Sigmoid colon (tissue), 7 donors: Measurements from ENCODE around the gene SRSF9. TPM values are rescaled to one million over a fixed set of nuclear protein-coding genes. Genes with fewer than 3 reads are reported as not detected.

Experiments used
- DNase-seq: peaks from one replicate; pipeline ENCODE4 v3.0.0-alpha.2; 2019
- H3K27ac ChIP-seq, 4 donors: fragments of 200-600 bp; sonication (generic); one replicate each; pipeline ENCODE4 v1.5.1; 2016 to 2019; ENCODE audit warnings: mild to moderate bottlenecking in 1 of 4
- H3K27me3 ChIP-seq, 3 donors: fragments of 200-600 bp; sonication (generic); one replicate each; pipeline ENCODE4 v1.5.1; 2019; ENCODE audit warnings: mild to moderate bottlenecking in 1 of 3
- H3K36me3 ChIP-seq, 4 donors: fragments of 200-600 bp; sonication (generic); one replicate each; pipeline ENCODE4 v1.5.1; 2016 to 2019
- H3K4me1 ChIP-seq, 4 donors: fragments of 200-600 bp; sonication (generic); one replicate each; pipeline ENCODE4 v1.5.1; 2017 to 2019
- H3K4me3 ChIP-seq, 4 donors: fragments of 200-600 bp; sonication (generic); one replicate each; pipeline ENCODE4 v1.5.1; 2017 to 2019; ENCODE audit warnings: mild to moderate bottlenecking in 2 of 4, moderate library complexity in 1 of 4
- H3K9me3 ChIP-seq, 4 donors: fragments of 200-600 bp in 3 of 4; sonication (generic) in 3 of 4; one replicate each; pipeline versions ENCODE4 v1.5.1 to v1.6.1; 2013 to 2019
- EP300 ChIP-seq, 4 donors: sonication (generic); formaldehyde crosslinking; IDR thresholded peaks; one replicate each; pipeline ENCODE4 v1.6.1; 2017; ENCODE audit warnings: antibody characterized with exemption in 4 of 4
- POLR2A ChIP-seq, 2 donors: fragments of 450-650 bp; IDR thresholded peaks; one replicate each; pipeline ENCODE4 v1.6.1; 2016; ENCODE audit warnings: antibody characterized with exemption in 2 of 2, mild to moderate bottlenecking in 2 of 2, moderate library complexity in 2 of 2
- POLR2AphosphoS5 ChIP-seq, 4 donors: sonication (generic); formaldehyde crosslinking; IDR thresholded peaks; one replicate each; pipeline ENCODE4 v1.6.1; 2017; ENCODE audit warnings: antibody characterized with exemption in 4 of 4
- WGBS, 2 donors: extraction: QIAGEN DNeasy Blood & Tissue Kit; methylation state at CpG; one replicate each; pipeline ENCODE4 v1.1.7; 2013; 5-methylcytosine and 5-hydroxymethylcytosine counted together
- intact Hi-C: fragments of 100-400 bp; cut with DNase I; formaldehyde crosslinking; loops from one replicate; pipeline ENCODE4 v1.15.1; 2023
- polyA plus RNA-seq, 3 donors: library from polyadenylated mRNA; stranded (reverse); fragments of 200-250 nt; gene quantifications; one replicate each; pipeline ENCODE4 v1.2.3, GENCODE V29; 2013
- total RNA-seq, 4 donors: library from RNA; depleted of rRNA; stranded (reverse); fragments of >200 nt; gene quantifications; one replicate each; pipeline ENCODE4 v1.1.0, GENCODE V29; 2016
- TF ChIP-seq, protein P1 (sequence below), 4 experiments: fragments of 450-650 bp in 3 of 4; fragments of 200-600 bp in 1 of 4; IDR thresholded peaks; one replicate each; pipeline ENCODE4 v1.5.1; 2016 to 2019; ENCODE audit warnings: antibody characterized with exemption in 4 of 4, mild to moderate bottlenecking in 3 of 4, moderate library complexity in 2 of 4
- donor health status: healthy with polysubstance abuse.
- donor health status: Bipolar disorder and iron deficiency.
- donor health status: healthy.

SRSF9 gene
- total and polyA plus RNA-seq, 7 donors, result 41.4 to 187 (median 55.1) TPM

DNA sequence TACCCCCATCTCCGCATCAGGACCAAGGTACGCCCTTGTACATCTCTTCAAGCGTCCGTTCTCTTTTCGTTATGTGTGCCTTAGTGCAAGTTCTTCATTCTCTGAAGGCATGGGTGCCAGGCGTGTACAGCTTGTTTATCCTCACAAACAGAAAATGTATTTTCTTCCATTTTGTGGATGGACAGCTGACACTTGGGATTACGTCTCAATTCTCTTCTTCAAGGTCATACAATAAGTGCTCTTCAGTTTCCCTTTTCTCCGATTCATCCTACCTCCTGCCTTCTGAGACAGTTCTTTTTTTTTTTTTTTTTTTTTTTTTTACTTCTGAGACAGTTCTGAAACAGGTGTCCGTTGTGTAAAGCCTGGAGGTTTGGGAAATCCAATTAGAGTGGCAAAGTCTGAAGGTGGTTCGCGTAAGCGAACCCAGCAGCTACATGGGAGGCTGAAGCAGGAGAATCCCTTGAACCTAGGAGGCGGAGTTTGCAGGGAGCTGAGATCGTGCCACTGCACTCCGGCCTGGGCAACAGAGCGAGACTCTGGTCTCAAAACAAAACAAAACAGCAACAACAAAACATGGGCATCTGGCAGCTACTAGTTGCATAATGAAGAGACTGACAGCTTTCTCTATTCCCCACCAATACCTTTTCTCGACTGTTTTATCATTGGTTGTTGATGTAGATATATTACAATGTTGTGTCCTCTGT, 30.9 kb downstream of the SRSF9 start:
- intact Hi-C loops, result loop anchor here (2.0 to 10.0 kb wide), 3 partner anchors 30 to 276 kb away; partner anchors contain the start of genes RNF10, SRSF9 and UNC119B
- peaks cover 0 to 26% (median 19%) of the 10 kb centered on the region in 4 donors for H3K4me1 ChIP-seq

DNA sequence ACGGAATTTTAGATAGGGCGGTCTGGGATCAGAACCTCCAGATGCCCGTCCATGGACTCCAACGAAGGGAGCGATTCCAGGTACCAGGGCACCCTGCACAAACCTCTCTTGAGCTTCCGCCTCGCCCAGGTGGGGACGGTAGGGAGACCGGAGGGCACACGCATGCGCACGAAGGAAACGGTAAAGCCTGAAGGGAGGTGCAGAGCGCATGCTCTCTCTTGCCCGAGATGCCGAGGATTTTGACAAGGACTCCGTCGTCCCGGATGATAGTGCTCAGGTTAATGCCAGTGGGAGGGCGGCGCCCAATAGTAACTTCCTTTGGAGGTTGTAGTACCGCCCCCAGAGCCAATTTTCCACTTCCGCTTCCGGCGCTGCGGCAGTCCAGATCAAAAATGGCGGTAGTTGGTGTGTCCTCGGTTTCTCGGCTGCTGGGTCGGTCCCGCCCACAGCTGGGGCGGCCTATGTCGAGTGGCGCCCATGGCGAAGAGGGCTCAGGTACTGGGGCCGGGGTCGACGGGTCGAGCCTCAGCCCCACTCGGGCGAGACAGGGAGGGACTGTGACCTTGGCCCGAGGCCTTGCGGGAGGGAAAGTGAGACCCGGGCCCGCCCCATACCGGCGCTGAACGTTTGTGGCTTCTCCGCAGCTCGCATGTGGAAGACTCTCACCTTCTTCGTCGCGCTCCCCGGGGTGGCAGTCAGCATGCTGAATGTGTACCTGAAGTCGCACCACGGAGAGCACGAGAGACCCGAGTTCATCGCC, 31.6 kb downstream of the SRSF9 start, which contains the start of gene COX6A1:
Gene COX6A1 (plus strand): TSS at position 379 of the 760 bp plus-strand sequence. CDS start 14 bp downstream, at position 393.
- Histone ChIP-seq H3K9me3 (no peaks in the 10 kb centered on the region), H3K4me3 (peak within 1 kb of the TSS; percentile 68 to 87 (median 74)), H3K27me3 (no peaks in the 10 kb centered on the region), H3K36me3 (peaks cover 0 to 29% (median 12%) of the 10 kb centered on the region in 4 donors), H3K4me1 (peaks cover 0 to 26% (median 19%) of the 10 kb centered on the region in 4 donors), H3K27ac (peak within 1 kb of the TSS; percentile 82 to 92 (median 86))
- intact Hi-C loops, result loop anchor here (2.0 to 10.0 kb wide), 3 partner anchors 31 to 277 kb away; partner anchors contain the start of genes RNF10, SRSF9 and UNC119B
- 0% methylated on average over 59 of the region's 59 CpGs for WGBS, 2 donors
- peak; percentile 98 for DNase-seq
- TF ChIP-seq POLR2AphosphoS5 (IDR thresholded peaks at IDR 0.05) (peak; percentile 70 to 86 (median 78)), POLR2A (IDR thresholded peaks at IDR 0.05) (peak; percentile 41 to 47), EP300 (IDR thresholded peaks at IDR 0.05) (no peak)
- TF ChIP-seq, protein P1, sequence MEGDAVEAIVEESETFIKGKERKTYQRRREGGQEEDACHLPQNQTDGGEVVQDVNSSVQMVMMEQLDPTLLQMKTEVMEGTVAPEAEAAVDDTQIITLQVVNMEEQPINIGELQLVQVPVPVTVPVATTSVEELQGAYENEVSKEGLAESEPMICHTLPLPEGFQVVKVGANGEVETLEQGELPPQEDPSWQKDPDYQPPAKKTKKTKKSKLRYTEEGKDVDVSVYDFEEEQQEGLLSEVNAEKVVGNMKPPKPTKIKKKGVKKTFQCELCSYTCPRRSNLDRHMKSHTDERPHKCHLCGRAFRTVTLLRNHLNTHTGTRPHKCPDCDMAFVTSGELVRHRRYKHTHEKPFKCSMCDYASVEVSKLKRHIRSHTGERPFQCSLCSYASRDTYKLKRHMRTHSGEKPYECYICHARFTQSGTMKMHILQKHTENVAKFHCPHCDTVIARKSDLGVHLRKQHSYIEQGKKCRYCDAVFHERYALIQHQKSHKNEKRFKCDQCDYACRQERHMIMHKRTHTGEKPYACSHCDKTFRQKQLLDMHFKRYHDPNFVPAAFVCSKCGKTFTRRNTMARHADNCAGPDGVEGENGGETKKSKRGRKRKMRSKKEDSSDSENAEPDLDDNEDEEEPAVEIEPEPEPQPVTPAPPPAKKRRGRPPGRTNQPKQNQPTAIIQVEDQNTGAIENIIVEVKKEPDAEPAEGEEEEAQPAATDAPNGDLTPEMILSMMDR (IDR thresholded peaks at IDR 0.05), result no peak

More for the DNA sequence above, 30.9 kb downstream of the SRSF9 start:
- TF ChIP-seq POLR2A (IDR thresholded peaks at IDR 0.05), result no peak
- Histone ChIP-seq H3K27me3 (no peaks in the 10 kb centered on the region), H3K4me3 (peak overlapping the region; percentile 68 to 87 (median 74)), H3K9me3 (no peaks in the 10 kb centered on the region), H3K27ac (peak overlapping the region; percentile 82 to 92 (median 86)), H3K36me3 (peaks cover 0 to 36% (median 15%) of the 10 kb centered on the region in 4 donors)
- 15 to 37% methylated on average over 17 of the region's 17 CpGs for WGBS, 2 donors
- no peak for DNase-seq

DNA sequence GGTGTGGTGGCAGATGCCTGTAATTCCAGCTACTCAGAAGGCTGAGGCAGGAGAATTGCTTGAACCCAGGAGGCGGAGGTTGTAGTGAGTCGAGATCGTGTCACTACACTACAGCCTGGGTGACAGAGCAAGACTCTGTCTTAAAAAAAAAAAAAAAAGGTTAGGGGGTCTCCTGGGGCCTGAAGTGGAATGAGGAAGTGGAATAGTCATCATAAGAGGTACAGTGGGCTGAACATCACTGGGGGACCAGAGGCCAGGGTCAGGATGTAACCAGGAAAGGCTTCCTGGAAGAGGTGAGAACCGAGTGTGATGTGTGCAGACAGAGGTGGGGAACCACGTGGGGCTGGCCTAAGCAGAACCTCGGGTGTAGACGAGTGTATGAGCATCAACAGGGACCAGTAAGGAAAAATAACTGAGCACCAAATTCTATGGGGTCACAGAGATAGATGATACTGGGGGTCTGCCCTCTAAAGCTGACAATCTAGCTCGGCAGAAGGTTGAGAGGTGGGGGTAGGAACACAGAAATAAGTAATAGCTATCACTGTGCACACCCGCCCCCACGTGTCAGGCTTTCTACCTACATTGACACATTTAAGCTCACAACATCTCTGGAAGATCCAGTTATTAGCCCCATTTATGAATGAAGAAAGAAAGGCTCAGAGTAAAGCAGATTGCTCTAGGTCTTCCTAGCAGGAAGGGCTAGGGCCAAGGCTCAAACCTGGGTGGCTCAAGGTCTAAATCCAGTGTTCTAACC, 36.6 kb downstream of the SRSF9 start:
- TF ChIP-seq EP300 (IDR thresholded peaks at IDR 0.05) (no peak), POLR2AphosphoS5 (IDR thresholded peaks at IDR 0.05) (no peak)
- TF ChIP-seq, protein P1 (IDR thresholded peaks at IDR 0.05), result no peak
- peaks cover 0 to 4% (median 0%) of the 10 kb centered on the region in 3 donors for H3K27me3 ChIP-seq
- H3K4me1 ChIP-seq, result peaks cover 0 to 9% (median 2%) of the 10 kb centered on the region in 4 donors
- H3K9me3 ChIP-seq, result no peaks in the 10 kb centered on the region
- 66 to 75% methylated on average over 10 of the region's 10 CpGs for WGBS, 2 donors
- H3K4me3 ChIP-seq, result no peak overlapping the region
- intact Hi-C loops, result loop anchor here (10.0 kb wide), 2 partner anchors 102 to 282 kb away; partner anchors contain the start of genes RNF10 and UNC119B
- no peak overlapping the region for H3K27ac ChIP-seq
- DNase-seq, result no peak
- H3K36me3 ChIP-seq, result no peaks in the 10 kb centered on the region

DNA sequence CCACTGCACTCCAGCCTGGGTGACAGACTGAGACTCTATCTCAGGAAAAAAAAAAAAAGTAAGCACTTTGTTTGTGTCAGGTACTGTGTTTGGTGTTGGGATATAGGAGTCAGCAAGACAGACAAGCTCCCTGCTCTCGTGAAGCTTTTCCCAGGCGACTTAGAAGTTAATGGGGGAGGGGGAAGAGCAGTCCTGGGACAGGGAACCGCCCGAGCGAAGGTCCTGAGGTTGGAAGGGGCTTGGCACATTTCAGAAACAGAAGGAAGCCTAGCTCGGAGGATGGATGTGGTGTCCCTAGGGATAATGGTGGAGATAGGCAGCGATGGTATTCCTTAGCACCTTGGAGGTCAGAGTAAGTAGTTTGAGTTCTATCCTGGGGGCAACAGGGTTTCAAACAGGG, 40.2 kb downstream of the SRSF9 start:
- Histone ChIP-seq H3K27ac (no peak overlapping the region), H3K36me3 (no peaks in the 10 kb centered on the region), H3K4me1 (peaks cover 0 to 5% (median 0%) of the 10 kb centered on the region in 4 donors), H3K9me3 (no peaks in the 10 kb centered on the region), H3K4me3 (no peak overlapping the region), H3K27me3 (peaks cover 0 to 4% (median 0%) of the 10 kb centered on the region in 3 donors)
- TF ChIP-seq EP300 (IDR thresholded peaks at IDR 0.05) (no peak), POLR2A (IDR thresholded peaks at IDR 0.05) (no peak), POLR2AphosphoS5 (IDR thresholded peaks at IDR 0.05) (no peak)
- TF ChIP-seq, protein P1 (IDR thresholded peaks at IDR 0.05), result no peak
- DNase-seq, result no peak
- WGBS, 2 donors, result 20 to 62% methylated on average over 7 of the region's 7 CpGs
- intact Hi-C loops, result no loop called here
